Endothelial cell of umbilical vein (primary cell): ENCODE measurements around the gene IFI6. TPM values are rescaled to one million over a fixed set of nuclear protein-coding genes. Genes with fewer than 3 reads are reported as not detected.

Source experiments
- BruUV-seq: library from RNA; stranded (reverse); fragments of 400-500 nt; replicated peaks from 2 replicates; lab custom pipeline; 2021; lab: Mats Ljungman, UMichigan
- CTCF ChIA-PET: fragments of 300-600, 350-600 bp; sonication (Branson Sonifier 250); formaldehyde crosslinking; loops from one replicate; lab custom pipeline; 2021; ENCODE audit warnings: antibody characterized with exemption, inconsistent platforms; lab: Charles Lee
- POLR2A ChIA-PET: fragments of 300-600, 350-600 bp; sonication (Branson Sonifier 250); formaldehyde crosslinking; loops from one replicate; lab custom pipeline; 2021; ENCODE audit warnings: antibody characterized with exemption, inconsistent platforms; lab: Charles Lee
- DNase-seq: peaks from one replicate; pipeline ENCODE4 v3.0.0-alpha.2; 2011; ENCODE audit warnings: low read depth, low spot score
- FAIRE-seq: peaks from 2 replicates; lab custom pipeline; 2011; peaks lifted over from hg19 to GRCh38; lab: Jason Lieb, UNC
- H2AFZ ChIP-seq: 2 replicates; pipeline ENCODE4 v1.6.0; 2012; ENCODE audit warnings: low read depth, low read length, control low read depth, inconsistent platforms
- H3K27ac ChIP-seq: 2 replicates; pipeline ENCODE4 v1.5.1; 2011; ENCODE audit warnings: low read depth, mild to moderate bottlenecking, control low read depth, low read length, moderate library complexity; ENCODE audit not compliant: insufficient read depth
- H3K27me3 ChIP-seq, 2 experiments: 2 replicates each; pipeline versions ENCODE4 v1.6.0 to v1.6.1; 2011; ENCODE audit warnings: low read length in 2 of 2, mixed read lengths in 1 of 2; ENCODE audit not compliant: control insufficient read depth in 2 of 2, insufficient read depth in 2 of 2
- H3K36me3 ChIP-seq, 2 experiments: 2 replicates in 1 of 2; 3 replicates in 1 of 2; pipeline ENCODE4 v1.5.1; 2011; ENCODE audit warnings: low read length in 2 of 2, mild to moderate bottlenecking in 1 of 2, moderate library complexity in 1 of 2; ENCODE audit not compliant: control insufficient read depth in 2 of 2, insufficient read depth in 2 of 2; ENCODE audit errors: extremely low read depth in 1 of 2
- H3K4me1 ChIP-seq: 3 replicates; pipeline ENCODE4 v1.5.1; 2011; ENCODE audit warnings: mild to moderate bottlenecking, low read length; ENCODE audit not compliant: control insufficient read depth, insufficient read depth; ENCODE audit errors: extremely low read depth
- H3K4me2 ChIP-seq: 2 replicates; pipeline ENCODE4 v1.6.1; 2011; ENCODE audit warnings: low read length, control low read depth, mixed read lengths; ENCODE audit not compliant: insufficient read depth
- H3K4me3 ChIP-seq, 3 experiments: fragments of 200-600 bp in 1 of 3; sonication (generic), shearing (Covaris generic) in 1 of 3; replicated peaks in 1 of 3; 2 replicates each; pipeline ENCODE4 v1.5.1; 2011 to 2016; ENCODE audit warnings: control low read depth in 3 of 3, low read length in 3 of 3, mild to moderate bottlenecking in 2 of 3, inconsistent platforms in 1 of 3, low read depth in 1 of 3, moderate library complexity in 1 of 3; ENCODE audit not compliant: insufficient read depth in 1 of 3
- H3K79me2 ChIP-seq: 2 replicates; pipeline ENCODE4 v1.6.0; 2012; ENCODE audit warnings: low read length, inconsistent platforms; ENCODE audit not compliant: control insufficient read depth, insufficient read depth
- H3K9ac ChIP-seq: replicated peaks from 2 replicates; pipeline ENCODE3; 2011; ENCODE audit warnings: low read length, control low read depth; ENCODE audit not compliant: insufficient read depth; ENCODE audit errors: extremely low read depth
- H3K9me1 ChIP-seq: replicated peaks from 3 replicates; pipeline ENCODE4 v1.6.0; 2011; ENCODE audit warnings: mild to moderate bottlenecking, low read length; ENCODE audit not compliant: control insufficient read depth, insufficient read depth; ENCODE audit errors: extremely low read depth
- H3K9me3 ChIP-seq: replicated peaks from 2 replicates; pipeline ENCODE4 v1.5.1; 2012; ENCODE audit warnings: low read length, inconsistent platforms; ENCODE audit not compliant: control insufficient read depth, insufficient read depth
- H4K20me1 ChIP-seq: replicated peaks from 2 replicates; pipeline ENCODE3; 2011; ENCODE audit warnings: mild to moderate bottlenecking, low read length; ENCODE audit not compliant: control insufficient read depth, insufficient read depth; ENCODE audit errors: extremely low read depth
- CTCF ChIP-seq, 2 donors: IDR thresholded peaks; 1 replicate in 1 of 2; 2 replicates in 1 of 2; pipeline ENCODE4 v1.5.1; 2011; ENCODE audit warnings: low read length in 2 of 2, mild to moderate bottlenecking in 2 of 2, moderate library complexity in 2 of 2, control low read depth in 1 of 2, inconsistent platforms in 1 of 2, low read depth in 1 of 2; ENCODE audit not compliant: insufficient read depth in 1 of 2; ENCODE audit errors: extremely low read depth in 1 of 2
- EZH2 ChIP-seq: IDR thresholded peaks from 2 replicates; pipeline ENCODE4 v1.6.1; 2012; ENCODE audit warnings: borderline replicate concordance, low read depth, mild to moderate bottlenecking, moderate library complexity, low read length, inconsistent platforms; ENCODE audit not compliant: severe bottlenecking
- FOS ChIP-seq: IDR thresholded peaks from 2 replicates; pipeline ENCODE4 v1.6.1; 2011; ENCODE audit warnings: mild to moderate bottlenecking, low read length, moderate library complexity, borderline replicate concordance; ENCODE audit not compliant: insufficient read depth
- GATA2 ChIP-seq: IDR thresholded peaks from 2 replicates; pipeline ENCODE4 v1.7.0; 2011; ENCODE audit warnings: low read depth, mild to moderate bottlenecking, moderate library complexity, mixed read lengths, low read length; ENCODE audit not compliant: insufficient read length, insufficient read depth
- JUN ChIP-seq: IDR thresholded peaks from 2 replicates; pipeline ENCODE4 v1.6.1; 2011; ENCODE audit warnings: borderline replicate concordance, low read depth; ENCODE audit not compliant: insufficient read length, insufficient read depth
- MAX ChIP-seq: IDR thresholded peaks from 2 replicates; pipeline ENCODE4 v1.6.1; 2011; ENCODE audit not compliant: insufficient read depth, insufficient read length
- MYC ChIP-seq: IDR thresholded peaks from one replicate; pipeline ENCODE4 v1.6.1; 2011; ENCODE audit warnings: mild to moderate bottlenecking, low read depth, low read length
- POLR2A ChIP-seq: IDR thresholded peaks from 2 replicates; pipeline ENCODE4 v1.6.1; 2012; ENCODE audit warnings: low read depth, mild to moderate bottlenecking, control low read depth, low read length
- POLR2AphosphoS5 ChIP-seq: IDR thresholded peaks from 2 replicates; pipeline ENCODE4 v1.6.1; 2012; ENCODE audit warnings: low read depth, mild to moderate bottlenecking, control low read depth, low read length, moderate library complexity; ENCODE audit not compliant: insufficient read depth
- dilution Hi-C: fragments of 300-500 bp; cut with MboI; formaldehyde crosslinking; loops from one replicate; pipeline ENCODE4 v1.15.0; 2019; ENCODE audit warnings: low sequenced_read_pairs; ENCODE audit not compliant: extremely low pct_ligation_motif_present
- intact Hi-C: fragments of 100-400 bp; cut with micrococcal nuclease; formaldehyde crosslinking; loops from one replicate; pipeline ENCODE4 v1.10.0; 2022
- polyA plus RNA-seq, 4 experiments: library from polyadenylated mRNA; depleted of rRNA in 3 of 4; stranded (reverse) in 3 of 4; unstranded in 1 of 4; fragments of >200 nt; gene quantifications; 2 replicates each; pipeline versions ENCODE4 v1.2.1 to v1.2.3, GENCODE V29; 2011 to 2012; ENCODE audit warnings: missing spikeins in 1 of 4
- total RNA-seq: library from RNA; stranded (reverse); gene quantifications from 2 replicates; pipeline ENCODE4 v1.2.3, GENCODE V29; 2021

The IFI6 gene
- total and polyA plus RNA-seq, 2 donors (not counting 3 experiments of a cell fraction or from before 2014, with no cell fraction given), result 28.4 to 47.9 TPM

- H3K9ac ChIP-seq, result no peak overlapping the region
- no TSS peak for BruUV-seq
- FAIRE-seq (no peak), DNase-seq (no peak)
- H3K27me3 ChIP-seq, result no peaks in the 10 kb centered on the region
- no peaks in the 10 kb centered on the region for H3K9me3 ChIP-seq
- intact Hi-C loops, result no loop called here
- no peaks in the 10 kb centered on the region for H3K79me2 ChIP-seq
- POLR2A ChIA-PET, result no interaction called here
- H3K4me2 ChIP-seq, result no peak overlapping the region
- CTCF ChIA-PET, result interaction anchor here (0.5 to 3.0 kb wide), 3 partner anchors 10 to 303 kb away, joined by 3 to 10 read pairs (median 3); no protein-coding TSS in a partner anchor
- H3K27ac ChIP-seq, result no peak overlapping the region
- no peaks in the 10 kb centered on the region for H3K36me3 ChIP-seq
- dilution Hi-C loops, result no loop called here
- no peaks in the 10 kb centered on the region for H4K20me1 ChIP-seq
- no peak overlapping the region for H2AFZ ChIP-seq
- TF ChIP-seq CTCF (IDR thresholded peaks at IDR 0.05; ENCODE audit: extremely low read depth in 1 of 2, insufficient read depth in 1 of 2, low read depth in 1 of 2, low read length in 2 of 2) (no peak), MYC (no peak), MAX (no peak), FOS (no peak), POLR2AphosphoS5 (no peak), POLR2A (no peak), JUN (no peak), EZH2 (no peak), GATA2 (no peak)
- no peaks in the 10 kb centered on the region for H3K9me1 ChIP-seq
- H3K4me1 ChIP-seq, result no peaks in the 10 kb centered on the region
- H3K4me3 ChIP-seq, result no peak overlapping the region
Measured at GRCh38 chr1:27678747-27679146, 6.8 kb upstream of the IFI6 start.
